NCI-H146 treated with DMSO at 0.1 percent for 48 hours (cell line): ENCODE results near the gene NLRP7.

Experiments
- DNase-seq: peaks from one replicate; lab custom pipeline; 2025; ENCODE audit not compliant: unreplicated experiment; lab: John Stamatoyannopoulos, UW

The NLRP7 gene

GRCh38 chr19:54875506-54875905, 71.8 kb downstream of the NLRP7 start:
- no peak for DNase-seq

GRCh38 chr19:54873990-54874389, 73.3 kb downstream of the NLRP7 start, which contains the start of gene FCAR:
Gene FCAR (plus strand): TSS chr19:54874235. CDS start chr19:54874290, 55 bp downstream.
- DNase-seq, result no peak
